ENCODE measurements around the gene GRHL1.

- TF ChIP-seq EP300 (IDR thresholded peaks at IDR 0.05; ENCODE audit: borderline replicate concordance in 1 of 2, low read depth in 1 of 2, low read length in 1 of 2) (no peak), RCOR1 (IDR thresholded peaks at IDR 0.05; ENCODE audit: low read length) (no peak), CTCF (IDR thresholded peaks at IDR 0.05) (no peak), EZH2phosphoT487 (IDR thresholded peaks at IDR 0.05; ENCODE audit: borderline replicate concordance, low read depth) (no peak), YY1 (IDR thresholded peaks at IDR 0.05; ENCODE audit: low read depth) (no peak), REST (IDR thresholded peaks at IDR 0.05; ENCODE audit: low read depth, low read length) (no peak), POLR2AphosphoS5 (IDR thresholded peaks at IDR 0.05; ENCODE audit: low read depth, low read length) (no peak), TEAD4 (IDR thresholded peaks at IDR 0.05; ENCODE audit: borderline replicate concordance, insufficient read depth) (no peak), SIN3A (IDR thresholded peaks at IDR 0.05; ENCODE audit: borderline replicate concordance, low read depth, low read length) (no peak), RFX5 (IDR thresholded peaks at IDR 0.05; ENCODE audit: low read length) (no peak), SMC3 (IDR thresholded peaks at IDR 0.05; ENCODE audit: low read depth, low read length) (no peak), NFIC (IDR thresholded peaks at IDR 0.05; ENCODE audit: borderline replicate concordance) (no peak)
Observed at GRCh38 chr2:9907402-9907801, 44.1 kb upstream of the GRHL1 start.

Data from SK-N-SH (cell line).